GM10266 (cell line): ENCODE results near the gene MUTYH.
"Not testable (repeated sequence)": the region's sequence is repeated elsewhere in the genome, so short reads cannot be mapped to it uniquely, and the experiment has no call there.

ENCODE experiments used
- DNase-seq: peaks from one replicate; pipeline ENCODE4 v3.0.0; 2012; ENCODE audit errors: extremely low spot score
- TF ChIP-seq, protein P1 (sequence below): IDR thresholded peaks from 2 replicates; pipeline ENCODE4 v1.5.1; 2012; ENCODE audit warnings: mild to moderate bottlenecking, low read depth; ENCODE audit not compliant: control insufficient read depth, insufficient read depth; ENCODE audit errors: missing control alignments

The MUTYH gene

DNA sequence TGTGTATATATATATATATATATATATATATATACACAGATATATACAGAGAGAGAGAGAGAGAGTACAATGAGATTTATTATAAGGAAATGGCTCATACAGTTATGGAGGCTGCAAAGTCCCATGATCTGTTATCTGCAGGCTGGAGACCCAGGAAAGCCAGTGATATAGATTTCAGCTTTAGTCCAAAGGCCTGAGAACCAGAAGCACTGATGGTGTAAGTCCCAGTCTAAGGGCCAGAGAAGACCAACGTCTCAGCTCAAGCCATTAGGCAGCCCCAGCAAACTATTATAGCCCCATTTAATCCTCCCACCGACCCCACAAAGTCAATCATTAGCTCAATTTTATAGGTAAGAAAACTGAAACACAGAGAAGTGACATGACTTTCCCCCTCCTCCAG lies 48.5 kb downstream of the MUTYH start:
- TF ChIP-seq, protein P1, sequence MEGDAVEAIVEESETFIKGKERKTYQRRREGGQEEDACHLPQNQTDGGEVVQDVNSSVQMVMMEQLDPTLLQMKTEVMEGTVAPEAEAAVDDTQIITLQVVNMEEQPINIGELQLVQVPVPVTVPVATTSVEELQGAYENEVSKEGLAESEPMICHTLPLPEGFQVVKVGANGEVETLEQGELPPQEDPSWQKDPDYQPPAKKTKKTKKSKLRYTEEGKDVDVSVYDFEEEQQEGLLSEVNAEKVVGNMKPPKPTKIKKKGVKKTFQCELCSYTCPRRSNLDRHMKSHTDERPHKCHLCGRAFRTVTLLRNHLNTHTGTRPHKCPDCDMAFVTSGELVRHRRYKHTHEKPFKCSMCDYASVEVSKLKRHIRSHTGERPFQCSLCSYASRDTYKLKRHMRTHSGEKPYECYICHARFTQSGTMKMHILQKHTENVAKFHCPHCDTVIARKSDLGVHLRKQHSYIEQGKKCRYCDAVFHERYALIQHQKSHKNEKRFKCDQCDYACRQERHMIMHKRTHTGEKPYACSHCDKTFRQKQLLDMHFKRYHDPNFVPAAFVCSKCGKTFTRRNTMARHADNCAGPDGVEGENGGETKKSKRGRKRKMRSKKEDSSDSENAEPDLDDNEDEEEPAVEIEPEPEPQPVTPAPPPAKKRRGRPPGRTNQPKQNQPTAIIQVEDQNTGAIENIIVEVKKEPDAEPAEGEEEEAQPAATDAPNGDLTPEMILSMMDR: no peak
- no peak for DNase-seq

- not testable (repeated sequence) for DNase-seq
These were observed 49.2 kb downstream of the MUTYH start for GRCh38 chr1:45291002-45291401.

DNA sequence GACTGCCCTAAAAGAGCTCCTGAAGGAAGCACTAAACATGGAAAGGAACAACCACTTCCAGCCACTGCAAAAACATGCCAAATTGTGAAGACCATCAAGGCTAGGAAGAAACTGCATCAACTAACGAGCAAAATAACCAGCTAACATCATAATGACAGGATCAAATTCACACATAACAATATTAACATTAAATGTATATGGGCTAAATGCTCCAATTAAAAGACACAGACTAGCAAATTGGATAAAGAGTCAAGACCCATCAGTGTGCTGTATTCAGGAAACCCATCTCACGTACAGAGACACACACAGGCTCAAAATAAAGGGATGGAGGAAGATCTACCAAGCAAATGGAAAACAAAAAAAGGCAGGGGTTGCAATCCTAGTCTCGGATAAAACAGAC lies 53.7 kb downstream of the MUTYH start:
- DNase-seq: not testable (repeated sequence)

GRCh38 chr1:45284858-45285257 lies 55.4 kb downstream of the MUTYH start:
- not testable (repeated sequence) for DNase-seq

DNA sequence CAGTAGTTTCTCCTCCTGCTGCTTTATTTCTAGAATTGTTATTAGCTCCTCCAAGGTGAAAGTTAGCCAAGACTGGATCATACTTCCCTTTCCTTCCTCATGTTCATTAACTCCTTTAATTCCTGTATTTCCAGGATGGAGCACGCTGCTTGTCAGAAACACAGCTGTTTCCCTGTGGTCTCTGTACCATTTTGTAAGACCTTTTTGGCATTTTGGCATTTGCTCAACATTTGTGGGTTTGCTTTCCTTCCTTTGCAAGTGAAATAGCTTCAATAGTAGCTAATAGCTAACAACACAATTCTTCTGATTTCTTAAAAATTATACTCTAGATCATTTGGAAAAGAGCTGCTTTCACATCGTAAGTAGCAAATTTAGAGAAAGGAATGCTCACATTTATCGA lies 57.9 kb downstream of the MUTYH start:
- DNase-seq: no peak
- TF ChIP-seq, protein P1: no peak
